Uterus (tissue), 4 donors: ENCODE measurements around the gene NDUFA12. TPM values are rescaled to one million over a fixed set of nuclear protein-coding genes. Genes with fewer than 3 reads are reported as not detected.

Experiments
- DNase-seq, 2 donors: peaks; one replicate each; pipeline ENCODE4 v3.0.0-alpha.2; 2019 to 2020
- H3K27ac ChIP-seq, 2 donors: fragments of 200-600 bp; sonication (generic); 1 replicate in 1 of 2; 2 replicates in 1 of 2; pipeline ENCODE4 v1.5.1; 2016 to 2018
- H3K27me3 ChIP-seq, 2 donors: fragments of 200-600 bp; sonication (generic); one replicate each; pipeline ENCODE4 v1.5.1; 2018 to 2019; ENCODE audit warnings: control low read depth in 1 of 2
- H3K36me3 ChIP-seq, 2 donors: fragments of 200-600 bp; sonication (generic); one replicate each; pipeline ENCODE4 v1.5.1; 2019; ENCODE audit warnings: control low read depth in 1 of 2
- H3K4me1 ChIP-seq, 2 donors: fragments of 200-600 bp; sonication (generic); one replicate each; pipeline ENCODE4 v1.5.1; 2018 to 2019; ENCODE audit warnings: control low read depth in 1 of 2
- H3K4me3 ChIP-seq, 2 donors: fragments of 200-600 bp; sonication (generic); 1 replicate in 1 of 2; 2 replicates in 1 of 2; pipeline ENCODE4 v1.5.1; 2018 to 2019; ENCODE audit warnings: mild to moderate bottlenecking in 1 of 2
- H3K9me3 ChIP-seq, 2 donors: fragments of 200-600 bp; sonication (generic); one replicate each; pipeline ENCODE4 v1.5.1; 2019; ENCODE audit warnings: control low read depth in 1 of 2
- POLR2A ChIP-seq, 2 donors: fragments of 450-650 bp; IDR thresholded peaks; one replicate each; pipeline ENCODE4 v1.6.1; 2016; ENCODE audit warnings: antibody characterized with exemption in 2 of 2, mild to moderate bottlenecking in 1 of 2, moderate library complexity in 1 of 2
- intact Hi-C: fragments of 100-400 bp; cut with DNase I; formaldehyde crosslinking; loops from one replicate; pipeline ENCODE4 v1.15.1; 2023; ENCODE audit warnings: low total_unique reads
- total RNA-seq, 4 donors: library from RNA; depleted of rRNA in 3 of 4; stranded (reverse); fragments of >200 nt in 3 of 4; gene quantifications; one replicate each; pipeline versions ENCODE4 v1.1.0 to v1.2.4, GENCODE V29; 2014 to 2023
- TF ChIP-seq, protein P1 (sequence below), 4 experiments: fragments of 200-600 bp in 2 of 4; fragments of 450-650 bp in 2 of 4; sonication (generic) in 2 of 4; IDR thresholded peaks; one replicate each; pipeline ENCODE4 v1.5.1; 2016 to 2019; ENCODE audit warnings: antibody characterized with exemption in 4 of 4, mild to moderate bottlenecking in 2 of 4, moderate library complexity in 1 of 4
- donor health status: DM: yes; HTN: yes; CAD: no.

The NDUFA12 gene
- total RNA-seq = 100 to 1,000 TPM in 1 of 4 donors, 10 to 100 TPM in 3; 21.5 to 133 (median 66.0) TPM

DNA sequence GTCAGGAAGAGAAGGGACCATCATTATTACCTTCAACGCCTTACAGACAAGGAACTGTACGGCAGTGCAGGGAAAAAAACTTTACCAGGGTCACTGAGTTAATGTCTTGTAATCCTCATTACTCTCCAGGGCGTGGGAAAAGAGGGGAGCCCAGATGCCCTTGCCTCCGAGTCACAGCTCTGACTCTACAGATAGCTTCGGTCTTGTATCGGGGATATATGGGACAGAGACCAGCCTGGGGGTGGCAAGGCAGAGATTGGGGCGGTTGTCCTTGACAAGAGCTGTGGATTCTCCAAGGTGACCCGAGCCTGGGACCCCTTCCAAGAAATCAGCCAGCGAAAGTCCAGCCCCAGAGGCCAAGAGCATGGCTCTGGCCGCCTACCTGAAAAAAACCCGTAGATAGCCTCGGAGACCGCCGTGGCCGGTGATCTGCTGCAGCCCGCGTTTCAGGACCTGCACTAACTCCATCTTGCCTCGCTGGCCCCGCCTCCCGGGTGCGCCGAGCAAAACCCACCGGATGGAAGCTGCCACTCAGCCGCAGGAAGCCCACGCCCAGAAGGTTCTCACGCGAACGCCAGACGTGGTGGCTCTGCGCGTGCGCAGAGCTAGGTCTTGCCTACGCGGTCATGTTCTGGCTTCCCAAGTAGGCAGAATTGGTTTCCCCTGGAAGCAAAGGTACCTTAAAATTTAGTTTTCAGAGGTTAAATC, at the start of gene NDUFA12:
TSS of gene NDUFA12 (minus strand) at position 485 of the 708 bp plus-strand sequence. CDS start at position 468, 17 bp downstream.
- Histone ChIP-seq H3K4me1 (no peaks in the 10 kb centered on the region), H3K9me3 (no peaks in the 10 kb centered on the region), H3K4me3 (peak within 1 kb of the TSS; percentile 65 to 81), H3K36me3 (no peaks in the 10 kb centered on the region), H3K27me3 (no peaks in the 10 kb centered on the region), H3K27ac (peak within 1 kb of the TSS; percentile 78 to 85)
- peak; percentile 93 to 95 for DNase-seq
- TF ChIP-seq POLR2A (IDR thresholded peaks at IDR 0.05) = peak; percentile 44 to 56
- TF ChIP-seq, protein P1, sequence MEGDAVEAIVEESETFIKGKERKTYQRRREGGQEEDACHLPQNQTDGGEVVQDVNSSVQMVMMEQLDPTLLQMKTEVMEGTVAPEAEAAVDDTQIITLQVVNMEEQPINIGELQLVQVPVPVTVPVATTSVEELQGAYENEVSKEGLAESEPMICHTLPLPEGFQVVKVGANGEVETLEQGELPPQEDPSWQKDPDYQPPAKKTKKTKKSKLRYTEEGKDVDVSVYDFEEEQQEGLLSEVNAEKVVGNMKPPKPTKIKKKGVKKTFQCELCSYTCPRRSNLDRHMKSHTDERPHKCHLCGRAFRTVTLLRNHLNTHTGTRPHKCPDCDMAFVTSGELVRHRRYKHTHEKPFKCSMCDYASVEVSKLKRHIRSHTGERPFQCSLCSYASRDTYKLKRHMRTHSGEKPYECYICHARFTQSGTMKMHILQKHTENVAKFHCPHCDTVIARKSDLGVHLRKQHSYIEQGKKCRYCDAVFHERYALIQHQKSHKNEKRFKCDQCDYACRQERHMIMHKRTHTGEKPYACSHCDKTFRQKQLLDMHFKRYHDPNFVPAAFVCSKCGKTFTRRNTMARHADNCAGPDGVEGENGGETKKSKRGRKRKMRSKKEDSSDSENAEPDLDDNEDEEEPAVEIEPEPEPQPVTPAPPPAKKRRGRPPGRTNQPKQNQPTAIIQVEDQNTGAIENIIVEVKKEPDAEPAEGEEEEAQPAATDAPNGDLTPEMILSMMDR (IDR thresholded peaks at IDR 0.05) = peak in 2 of 4 experiments; percentile 7 to 37
- intact Hi-C loops = no loop called here

DNA sequence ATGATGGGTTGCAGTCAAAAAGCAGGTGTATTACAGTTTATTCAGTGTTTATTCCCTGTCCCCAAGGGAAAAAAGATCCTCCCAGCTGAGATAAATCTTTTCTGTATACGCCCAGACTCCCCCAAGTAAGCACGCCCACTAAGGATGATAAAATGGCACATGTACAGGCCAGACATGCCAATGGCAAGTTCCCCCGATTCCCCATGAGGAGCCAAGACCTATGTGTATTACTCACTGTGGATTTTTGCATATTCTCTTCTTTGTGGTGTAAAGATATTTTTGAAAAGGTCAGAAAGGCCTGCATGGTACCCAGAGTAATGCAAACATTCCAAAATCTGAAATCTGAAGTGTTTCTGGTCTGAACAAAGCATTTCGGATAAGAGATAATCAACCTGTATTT, 47.7 kb upstream of the NDUFA12 start:
- no peak for TF ChIP-seq POLR2A (IDR thresholded peaks at IDR 0.05)
- Histone ChIP-seq H3K4me1 (no peaks in the 10 kb centered on the region), H3K9me3 (no peaks in the 10 kb centered on the region), H3K27me3 (no peaks in the 10 kb centered on the region), H3K36me3 (no peaks in the 10 kb centered on the region), H3K4me3 (no peak overlapping the region), H3K27ac (no peak overlapping the region)
- intact Hi-C loops = no loop called here
- no peak for DNase-seq

DNA sequence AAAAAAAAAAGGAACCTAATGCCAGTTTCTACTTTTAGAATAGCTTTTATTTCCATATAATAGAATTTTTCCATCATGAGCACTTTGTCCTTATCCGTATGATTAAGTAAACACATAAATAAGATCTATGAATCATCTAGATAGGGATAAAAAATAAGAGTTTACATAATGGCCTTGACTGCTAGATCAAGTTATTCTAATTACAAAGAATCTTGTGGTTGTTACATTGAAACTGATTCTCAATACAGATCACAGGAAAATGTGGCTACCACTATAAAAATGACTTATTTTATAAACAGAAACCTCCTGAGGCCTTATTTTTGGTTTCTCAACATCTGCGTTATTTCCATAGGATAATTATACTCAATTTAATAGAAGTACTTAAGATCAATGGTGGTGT, 34.4 kb upstream of the NDUFA12 start:
- Histone ChIP-seq H3K36me3 (no peaks in the 10 kb centered on the region), H3K27me3 (no peaks in the 10 kb centered on the region), H3K4me1 (no peaks in the 10 kb centered on the region), H3K9me3 (no peaks in the 10 kb centered on the region), H3K27ac (no peak overlapping the region), H3K4me3 (no peak overlapping the region)
- TF ChIP-seq POLR2A (IDR thresholded peaks at IDR 0.05) = no peak
- TF ChIP-seq, protein P1 (IDR thresholded peaks at IDR 0.05) = no peak
- intact Hi-C loops = no loop called here
- DNase-seq = no peak

DNA sequence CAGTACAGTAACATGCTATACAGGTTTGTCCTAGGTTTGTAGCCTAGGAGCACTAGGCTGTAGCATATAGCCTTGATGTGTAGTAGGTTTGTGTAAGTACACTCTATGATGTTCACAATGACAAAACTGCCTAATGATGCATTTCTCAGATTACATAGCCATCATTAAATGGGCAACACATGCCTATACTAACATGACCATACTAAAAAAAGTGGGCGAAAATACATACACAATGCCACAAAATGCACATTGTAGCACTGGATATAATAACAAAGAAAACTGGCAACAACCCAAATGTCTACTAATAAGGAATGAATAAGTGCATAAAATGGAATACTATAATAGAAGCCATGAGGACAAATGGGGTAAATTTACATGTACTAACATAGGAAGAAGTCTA, 31.3 kb upstream of the NDUFA12 start:
- no peak for DNase-seq
- Histone ChIP-seq H3K9me3 (no peaks in the 10 kb centered on the region), H3K4me1 (no peaks in the 10 kb centered on the region), H3K27ac (no peak overlapping the region), H3K4me3 (no peak overlapping the region), H3K36me3 (no peaks in the 10 kb centered on the region), H3K27me3 (no peaks in the 10 kb centered on the region)
- intact Hi-C loops = no loop called here
- no peak for TF ChIP-seq POLR2A (IDR thresholded peaks at IDR 0.05)

DNA sequence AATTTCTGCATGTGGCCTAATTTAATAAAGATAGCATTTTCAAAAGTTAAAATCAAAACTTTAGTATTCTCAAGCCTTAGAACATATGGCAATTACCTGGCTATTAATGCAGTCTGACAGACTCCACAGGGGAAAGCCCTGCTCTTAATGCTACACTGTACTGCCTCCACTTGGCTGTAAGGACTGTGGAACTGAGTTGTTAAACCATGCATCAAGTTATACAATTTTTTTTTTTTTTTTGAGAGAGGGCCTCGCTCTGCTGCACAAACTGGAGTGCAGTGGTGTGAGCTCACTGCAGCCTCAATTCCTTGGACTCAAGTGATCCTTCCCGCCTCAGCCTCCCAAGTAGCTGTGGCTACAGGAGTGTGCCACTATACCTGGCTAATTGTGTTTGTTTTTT, 19.0 kb upstream of the NDUFA12 start:
- Histone ChIP-seq H3K4me3 (no peak overlapping the region), H3K36me3 (no peaks in the 10 kb centered on the region), H3K27me3 (no peaks in the 10 kb centered on the region), H3K27ac (no peak overlapping the region), H3K4me1 (no peaks in the 10 kb centered on the region), H3K9me3 (no peaks in the 10 kb centered on the region)
- intact Hi-C loops = no loop called here
- no peak for DNase-seq
- no peak for TF ChIP-seq POLR2A (IDR thresholded peaks at IDR 0.05)
- TF ChIP-seq, protein P1 (IDR thresholded peaks at IDR 0.05) = no peak

DNA sequence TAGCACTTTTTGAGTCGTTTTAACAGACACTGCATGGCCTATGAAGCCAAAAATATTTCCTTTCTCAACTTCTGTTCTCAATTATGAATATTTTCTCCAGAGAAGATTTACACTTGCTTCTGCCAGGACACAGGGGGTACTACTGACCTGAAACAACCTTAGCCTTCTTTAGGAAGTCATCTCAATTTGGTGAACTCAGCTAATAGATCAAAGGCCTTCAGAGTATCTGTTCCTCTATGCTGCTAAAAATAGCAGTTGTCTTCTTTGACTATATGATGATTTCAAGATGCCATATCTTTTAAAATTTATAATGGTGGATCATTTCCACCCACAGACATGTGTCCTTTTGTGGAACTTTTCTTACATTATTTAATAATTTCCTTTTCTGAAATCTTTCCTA, 14.0 kb upstream of the NDUFA12 start:
- intact Hi-C loops = no loop called here
- H3K4me3 ChIP-seq = no peak overlapping the region
- H3K36me3 ChIP-seq = no peaks in the 10 kb centered on the region
- no peak overlapping the region for H3K27ac ChIP-seq
- no peaks in the 10 kb centered on the region for H3K27me3 ChIP-seq
- no peak for DNase-seq
- TF ChIP-seq, protein P1 (IDR thresholded peaks at IDR 0.05) = no peak
- TF ChIP-seq POLR2A (IDR thresholded peaks at IDR 0.05) = no peak
- H3K4me1 ChIP-seq = no peaks in the 10 kb centered on the region
- no peaks in the 10 kb centered on the region for H3K9me3 ChIP-seq
